ENCODE data around the gene CDK14. TPM values are rescaled to one million over a fixed set of nuclear protein-coding genes. Genes with fewer than 3 reads are reported as not detected.
"Not testable (repeated sequence)": the region's sequence is repeated elsewhere in the genome, so short reads cannot be mapped to it uniquely, and the experiment has no call there.

CDK14 gene
- total RNA-seq, 4 donors from 2014 or later, result 22.2 to 36.3 (median 28.6) TPM

- no peak overlapping the region for H3K4me3 ChIP-seq
- H3K36me3 ChIP-seq, result no peaks in the 10 kb centered on the region
- no peaks in the 10 kb centered on the region for H3K9me3 ChIP-seq
- no peak for DNase-seq (ENCODE audit: low spot score in 2 of 2)
- H3K27me3 ChIP-seq, result no peaks in the 10 kb centered on the region
- WGBS, 2 donors, result 41 to 50% methylated on average over 3 of the region's 3 CpGs
- TF ChIP-seq POLR2A (IDR thresholded peaks at IDR 0.05) (no peak), EP300 (IDR thresholded peaks at IDR 0.05) (no peak)
- TF ChIP-seq, protein P1, sequence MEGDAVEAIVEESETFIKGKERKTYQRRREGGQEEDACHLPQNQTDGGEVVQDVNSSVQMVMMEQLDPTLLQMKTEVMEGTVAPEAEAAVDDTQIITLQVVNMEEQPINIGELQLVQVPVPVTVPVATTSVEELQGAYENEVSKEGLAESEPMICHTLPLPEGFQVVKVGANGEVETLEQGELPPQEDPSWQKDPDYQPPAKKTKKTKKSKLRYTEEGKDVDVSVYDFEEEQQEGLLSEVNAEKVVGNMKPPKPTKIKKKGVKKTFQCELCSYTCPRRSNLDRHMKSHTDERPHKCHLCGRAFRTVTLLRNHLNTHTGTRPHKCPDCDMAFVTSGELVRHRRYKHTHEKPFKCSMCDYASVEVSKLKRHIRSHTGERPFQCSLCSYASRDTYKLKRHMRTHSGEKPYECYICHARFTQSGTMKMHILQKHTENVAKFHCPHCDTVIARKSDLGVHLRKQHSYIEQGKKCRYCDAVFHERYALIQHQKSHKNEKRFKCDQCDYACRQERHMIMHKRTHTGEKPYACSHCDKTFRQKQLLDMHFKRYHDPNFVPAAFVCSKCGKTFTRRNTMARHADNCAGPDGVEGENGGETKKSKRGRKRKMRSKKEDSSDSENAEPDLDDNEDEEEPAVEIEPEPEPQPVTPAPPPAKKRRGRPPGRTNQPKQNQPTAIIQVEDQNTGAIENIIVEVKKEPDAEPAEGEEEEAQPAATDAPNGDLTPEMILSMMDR (IDR thresholded peaks at IDR 0.05), result no peak
- no peak overlapping the region for H3K27ac ChIP-seq
- no peaks in the 10 kb centered on the region for H3K4me1 ChIP-seq
These were observed 322.2 kb downstream of the CDK14 start for GRCh38 chr7:90918303-90918702.

- Histone ChIP-seq H3K4me1 (no peaks in the 10 kb centered on the region), H3K4me3 (no peak overlapping the region), H3K9me3 (no peaks in the 10 kb centered on the region), H3K27me3 (no peaks in the 10 kb centered on the region), H3K36me3 (no peaks in the 10 kb centered on the region), H3K27ac (no peak overlapping the region)
- DNase-seq (ENCODE audit: low spot score in 2 of 2), result no peak
- TF ChIP-seq, protein P1 (IDR thresholded peaks at IDR 0.05), result no peak
- TF ChIP-seq EP300 (IDR thresholded peaks at IDR 0.05), result no peak
- TF ChIP-seq POLR2A (IDR thresholded peaks at IDR 0.05), result no peak
- 88 to 90% methylated on average over 2 of the region's 2 CpGs for WGBS, 2 donors
These were observed 323.7 kb downstream of the CDK14 start for GRCh38 chr7:90919816-90920215.

DNA sequence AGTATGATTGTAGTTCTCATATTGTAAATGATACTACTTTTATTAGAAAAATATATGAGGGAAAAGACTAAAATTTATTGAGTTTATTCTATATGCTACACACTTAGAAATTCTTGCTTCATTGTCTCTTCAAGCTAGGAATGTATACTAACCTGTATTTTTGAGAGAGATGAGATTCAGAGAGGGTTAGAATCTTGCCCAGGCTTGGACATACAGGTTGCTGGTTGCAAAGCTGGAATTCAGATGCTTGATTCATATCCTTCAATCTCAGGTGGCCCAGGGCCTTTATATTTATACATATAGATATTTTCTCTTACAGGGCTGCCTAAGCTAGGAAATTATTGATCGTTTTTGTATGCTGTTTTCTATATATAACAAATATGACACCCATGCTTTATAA is 324.2 kb downstream of the CDK14 start:
- Histone ChIP-seq H3K9me3 (no peaks in the 10 kb centered on the region), H3K27ac (no peak overlapping the region), H3K4me1 (no peaks in the 10 kb centered on the region), H3K27me3 (no peaks in the 10 kb centered on the region), H3K36me3 (no peaks in the 10 kb centered on the region), H3K4me3 (no peak overlapping the region)
- TF ChIP-seq EP300 (IDR thresholded peaks at IDR 0.05), result no peak
- TF ChIP-seq, protein P1 (IDR thresholded peaks at IDR 0.05), result no peak
- TF ChIP-seq POLR2A (IDR thresholded peaks at IDR 0.05), result no peak
- no peak for DNase-seq (ENCODE audit: low spot score in 2 of 2)
- 73 to 81% methylated on average over 1 of the region's 1 CpG for WGBS, 2 donors

DNA sequence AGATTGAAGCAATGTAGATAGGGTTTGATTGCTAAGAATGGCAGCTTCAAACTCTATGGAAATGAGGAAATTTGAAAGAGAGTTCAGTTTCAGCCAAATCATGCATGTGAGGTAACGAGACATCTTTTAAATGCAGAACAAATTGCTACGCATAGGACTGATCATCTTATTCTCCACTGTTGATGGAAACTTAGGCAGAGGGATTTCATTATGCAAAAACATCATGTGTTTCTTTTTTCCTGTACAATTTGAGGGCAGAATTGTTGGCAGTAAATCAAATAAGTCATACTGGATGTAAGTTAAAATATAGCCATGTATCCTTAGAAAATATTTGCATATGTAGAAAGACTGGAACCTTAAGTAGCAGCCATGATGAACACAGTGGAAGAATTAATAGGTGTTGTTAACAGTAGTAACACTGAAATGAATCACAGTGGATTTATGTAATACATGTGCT is 327.4 kb downstream of the CDK14 start:
- no peak for TF ChIP-seq EP300 (IDR thresholded peaks at IDR 0.05)
- no peak for TF ChIP-seq POLR2A (IDR thresholded peaks at IDR 0.05)
- TF ChIP-seq, protein P1 (IDR thresholded peaks at IDR 0.05), result no peak
- H3K4me3 ChIP-seq, result no peak overlapping the region
- DNase-seq (ENCODE audit: low spot score in 2 of 2), result no peak
- no peak overlapping the region for H3K27ac ChIP-seq
- H3K9me3 ChIP-seq, result no peaks in the 10 kb centered on the region
- H3K4me1 ChIP-seq, result no peaks in the 10 kb centered on the region
- 92 to 97% methylated on average over 2 of the region's 2 CpGs for WGBS, 2 donors
- H3K36me3 ChIP-seq, result no peaks in the 10 kb centered on the region
- no peaks in the 10 kb centered on the region for H3K27me3 ChIP-seq

DNA sequence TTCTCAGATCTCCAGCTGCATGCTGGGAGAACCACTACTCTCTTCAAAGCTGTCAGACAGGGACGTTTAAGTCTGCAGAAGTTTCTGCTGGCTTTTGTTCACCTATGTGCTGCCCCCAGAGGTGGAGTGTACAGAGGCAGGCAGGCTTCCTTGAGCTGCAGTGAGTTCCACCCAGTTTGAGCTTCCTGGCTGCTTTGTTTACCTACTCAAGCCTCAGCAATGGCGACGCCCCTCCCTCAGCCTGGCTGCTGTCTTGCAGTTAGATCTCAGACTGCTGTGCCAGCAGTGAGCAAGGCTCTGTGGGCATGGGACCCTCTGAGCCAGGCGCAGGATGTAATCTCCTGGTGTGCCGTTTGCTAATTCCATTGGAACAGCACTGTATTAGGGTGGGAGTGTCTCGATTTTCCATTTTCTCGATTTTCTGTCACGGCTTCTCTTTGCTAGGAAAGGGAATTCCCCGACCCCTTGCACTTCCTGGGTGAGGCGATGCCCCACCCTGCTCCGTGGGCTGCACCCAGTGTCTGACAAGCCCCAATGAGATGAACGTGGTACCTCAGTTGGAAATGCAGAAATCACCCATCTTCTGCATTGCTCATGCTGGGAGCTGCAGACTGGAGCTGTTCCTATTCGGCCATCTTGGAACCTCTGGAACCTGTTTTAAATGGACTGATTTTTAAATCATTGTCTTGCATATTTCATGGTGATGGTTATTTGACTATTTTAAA is 332.7 kb downstream of the CDK14 start:
- not testable (repeated sequence) for H3K4me1 ChIP-seq; H3K9me3 ChIP-seq; DNase-seq (ENCODE audit: low spot score in 2 of 2); H3K36me3 ChIP-seq; H3K4me3 ChIP-seq; H3K27ac ChIP-seq; H3K27me3 ChIP-seq
- 87% methylated on average over 13 of the region's 13 CpGs for WGBS, 2 donors
